ENCODE measurements around the gene HOOK1.

HOOK1 gene

DNA sequence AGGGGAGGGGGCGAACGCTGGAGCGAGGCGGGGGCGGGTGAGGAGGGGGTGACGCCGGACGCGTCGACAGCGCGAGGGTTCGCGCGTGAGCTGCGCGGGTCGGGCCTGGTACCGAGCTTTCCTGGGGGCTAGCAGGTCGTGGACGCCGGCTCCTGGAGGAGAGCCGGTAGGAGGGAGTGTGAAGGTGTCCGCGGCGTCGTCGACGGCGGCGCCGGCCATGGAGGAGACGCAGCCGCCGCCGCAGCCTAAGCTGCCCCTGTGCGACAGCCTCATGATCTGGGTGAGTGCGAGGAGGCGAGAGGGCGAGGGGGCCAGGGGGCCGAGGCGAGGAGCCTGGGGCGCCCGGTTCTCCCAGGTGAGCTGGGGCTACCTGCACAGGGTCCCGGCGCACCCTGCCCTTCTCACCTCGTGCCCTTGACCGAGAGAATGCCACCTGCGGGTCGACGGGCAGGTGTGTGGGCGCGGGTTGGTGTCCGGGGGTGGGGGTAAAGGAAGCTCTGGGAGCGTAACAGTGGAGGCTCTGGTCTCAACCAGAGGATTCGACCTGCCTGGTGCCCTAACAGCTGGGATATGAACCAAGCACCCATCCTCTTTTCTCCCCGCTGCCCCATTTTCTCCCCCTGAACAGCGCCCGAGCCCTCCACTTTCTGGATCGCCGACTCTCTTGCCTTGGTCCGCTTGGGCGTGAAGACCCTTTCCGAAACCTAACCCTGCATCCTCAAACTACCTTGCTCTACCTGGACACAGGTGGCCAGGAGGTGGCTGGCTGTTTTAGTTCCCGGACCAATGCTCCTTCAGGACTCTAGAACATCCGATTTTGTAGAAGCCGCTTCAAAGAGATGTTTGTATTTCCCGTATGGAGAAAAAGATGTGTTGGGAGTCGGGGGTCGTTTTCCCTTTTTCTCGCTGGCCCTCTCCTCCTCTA, at the start of gene HOOK1:
Gene HOOK1, plus strand, starts transcription at position 49 of the 925 bp plus-strand sequence. Its CDS starts 169 bp downstream, at position 218.
- peak in 1 of 3 donors; percentile 4 for DNase-seq (ENCODE audit: low read depth in 3 of 3, low spot score in 1 of 3)

GRCh38 chr1:59765011-59765730, 49.6 kb upstream of the HOOK1 start:
- DNase-seq (ENCODE audit: low read depth in 3 of 3, low spot score in 1 of 3): no peak

GRCh38 chr1:59766227-59766855, 48.4 kb upstream of the HOOK1 start:
- DNase-seq (ENCODE audit: low read depth in 3 of 3, low spot score in 1 of 3): no peak

GRCh38 chr1:59767119-59767518, 47.6 kb upstream of the HOOK1 start:
- no peak for DNase-seq (ENCODE audit: low read depth in 3 of 3, low spot score in 1 of 3)

DNA sequence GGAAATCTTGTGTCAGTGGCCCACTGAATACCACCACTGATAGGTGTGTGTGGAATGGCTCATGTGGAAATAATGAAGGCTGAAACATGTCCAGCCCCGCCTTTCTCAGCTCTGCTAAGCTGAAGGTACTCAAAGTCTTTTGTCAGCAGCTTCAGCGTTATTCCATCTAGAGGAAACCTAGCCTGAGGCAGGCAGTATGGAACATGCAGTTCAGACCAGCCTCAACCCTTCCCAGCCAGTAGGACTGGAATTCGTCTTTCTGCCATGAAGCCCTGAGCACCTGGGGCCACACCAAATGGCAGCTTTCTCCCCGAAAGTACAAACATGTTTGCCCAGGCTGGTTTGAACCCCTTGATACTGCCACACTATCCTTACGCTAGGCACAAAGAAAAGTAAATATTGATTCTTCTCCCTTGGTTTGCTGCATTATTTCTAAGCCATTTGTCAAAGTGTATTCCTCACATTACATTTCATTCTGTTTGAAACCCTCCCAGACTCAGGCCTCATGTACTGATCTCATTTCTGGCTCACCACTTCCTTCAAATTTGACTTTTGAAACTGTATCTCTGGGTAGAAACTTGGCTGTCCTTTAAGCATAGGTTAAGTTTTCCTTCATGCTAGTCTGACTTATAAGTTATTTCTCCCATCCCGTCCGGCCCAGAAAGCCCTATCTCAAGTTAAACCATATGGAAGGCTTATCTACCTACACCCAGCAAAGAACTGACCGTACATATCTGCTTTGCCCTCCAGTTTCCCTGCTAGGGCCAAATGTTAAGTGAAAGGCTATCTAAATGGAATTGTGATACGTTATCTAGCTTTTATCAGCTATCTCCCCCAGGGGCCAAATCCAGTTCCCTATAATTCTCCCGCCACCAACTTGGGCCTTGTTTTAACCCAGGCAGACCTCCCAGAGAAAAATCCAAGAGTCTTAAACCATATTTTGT, 45.7 kb upstream of the HOOK1 start:
- no peak for DNase-seq (ENCODE audit: low read depth in 3 of 3, low spot score in 1 of 3)

DNA sequence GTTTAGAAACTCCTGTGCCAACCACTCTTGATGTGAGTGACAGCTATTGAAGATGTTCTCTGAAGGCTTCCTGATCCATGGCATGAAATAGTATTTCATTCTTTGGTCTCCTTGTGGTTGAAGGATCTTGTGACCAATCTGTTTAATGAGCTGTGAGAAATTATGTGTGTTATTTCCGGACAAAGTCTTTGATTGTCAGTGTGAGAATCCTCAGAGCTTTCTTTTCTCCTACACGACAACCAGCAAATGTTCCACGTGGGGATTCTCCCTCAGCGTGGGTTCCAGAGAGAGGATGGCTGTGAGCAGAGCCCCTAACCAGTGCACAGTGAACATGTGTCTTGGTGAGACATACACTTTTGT, 45.0 kb upstream of the HOOK1 start:
- DNase-seq (ENCODE audit: low read depth in 3 of 3, low spot score in 1 of 3): no peak

- no peak for DNase-seq (ENCODE audit: low read depth in 3 of 3, low spot score in 1 of 3)
Measured at GRCh38 chr1:59771361-59771760, 43.4 kb upstream of the HOOK1 start.

DNA sequence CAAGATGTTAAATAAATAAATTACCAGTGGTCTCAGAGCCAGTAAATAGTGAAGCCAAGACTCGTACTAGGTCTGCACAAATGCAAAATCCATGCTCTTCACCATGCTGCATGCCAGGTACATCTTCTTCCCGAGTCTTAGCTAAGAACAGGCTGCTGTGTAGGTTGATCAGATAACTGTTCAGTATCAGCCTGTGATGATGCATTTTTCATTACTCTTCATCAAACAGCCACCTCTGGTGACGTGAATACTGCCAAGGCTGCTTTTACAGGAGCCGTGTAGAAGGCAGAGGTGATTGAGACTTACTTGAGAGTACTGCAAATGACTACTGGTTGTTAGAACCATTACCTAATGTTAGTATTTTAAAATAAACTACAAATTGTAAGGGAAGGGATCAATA, 39.3 kb upstream of the HOOK1 start:
- no peak for DNase-seq (ENCODE audit: low read depth in 3 of 3, low spot score in 1 of 3)

- DNase-seq (ENCODE audit: low read depth in 3 of 3, low spot score in 1 of 3): no peak
Measured at GRCh38 chr1:59776960-59777852, 37.5 kb upstream of the HOOK1 start.

GRCh38 chr1:59779949-59780348, 34.8 kb upstream of the HOOK1 start:
- DNase-seq (ENCODE audit: low read depth in 3 of 3, low spot score in 1 of 3): no peak

- DNase-seq (ENCODE audit: low read depth in 3 of 3, low spot score in 1 of 3): no peak
Measured at GRCh38 chr1:59788825-59789224, 25.9 kb upstream of the HOOK1 start.

GRCh38 chr1:59798600-59798999, 16.1 kb upstream of the HOOK1 start:
- no peak for DNase-seq (ENCODE audit: low read depth in 3 of 3, low spot score in 1 of 3)

- DNase-seq (ENCODE audit: low read depth in 3 of 3, low spot score in 1 of 3): no peak
Measured at GRCh38 chr1:59803458-59804038, 11.2 kb upstream of the HOOK1 start.

DNA sequence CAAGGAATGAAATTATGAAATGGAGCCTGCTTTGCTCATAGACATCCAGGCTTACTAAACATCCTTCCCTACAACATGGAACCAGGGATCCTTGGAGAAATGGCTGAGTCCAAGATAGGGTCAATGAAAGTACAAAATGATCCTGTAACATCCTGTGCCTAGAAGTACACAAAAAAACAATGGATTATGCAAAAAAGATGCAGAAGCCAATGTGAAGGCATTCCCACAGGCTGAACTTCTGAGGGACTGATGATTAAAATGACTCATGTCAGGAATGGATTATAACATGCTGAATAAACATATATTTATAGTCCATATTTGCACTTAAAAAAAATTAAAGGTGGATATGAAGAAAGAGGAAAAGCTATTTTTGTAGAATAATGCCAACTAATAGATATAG, 10.4 kb upstream of the HOOK1 start:
- DNase-seq (ENCODE audit: low read depth in 3 of 3, low spot score in 1 of 3): no peak

GRCh38 chr1:59805554-59805953, 9.2 kb upstream of the HOOK1 start:
- no peak for DNase-seq (ENCODE audit: low read depth in 3 of 3, low spot score in 1 of 3)

GRCh38 chr1:59814180-59814900, 409 bp upstream of the HOOK1 start:
- peak; percentile 66 to 81 (median 72) for DNase-seq (ENCODE audit: low read depth in 3 of 3, low spot score in 1 of 3)

GRCh38 chr1:59815892-59816291, 1.1 kb downstream of the HOOK1 start:
- no peak for DNase-seq (ENCODE audit: low read depth in 3 of 3, low spot score in 1 of 3)

GRCh38 chr1:59816318-59816878, 1.6 kb downstream of the HOOK1 start:
- DNase-seq (ENCODE audit: low read depth in 3 of 3, low spot score in 1 of 3): no peak

Measured in stimulated activated CD4-positive, alpha-beta T cell treated with anti-CD3 and anti-CD28 coated beads, TNF-alpha, amount 100 ng/mL, for 1 hour (primary cell).